ENCODE results near the gene PLK3.

GRCh38 chr1:44854970-44855369 lies 54.8 kb downstream of the PLK3 start:
- no peak for TF ChIP-seq CTCF (IDR thresholded peaks at IDR 0.05)
- TF ChIP-seq EP300 (IDR thresholded peaks at IDR 0.05): no peak
